PC-3 (cell line): Measurements from ENCODE around the gene MBOAT1. TPM values are rescaled to one million over a fixed set of nuclear protein-coding genes. Genes with fewer than 3 reads are reported as not detected.

Source experiments
- ATAC-seq: fragments of 200-7000 bp; cut with Tn5 transposase; 2 replicates; pipeline ENCODE4 v1.9.1; 2020; ENCODE audit warnings: mild to moderate bottlenecking, moderate library complexity
- BruUV-seq: library from RNA; stranded (reverse); fragments of 400-500 nt; replicated peaks from 2 replicates; lab custom pipeline; 2021; lab: Mats Ljungman, UMichigan
- CTCF ChIA-PET: fragments of 300-600 bp; sonication (Branson Sonifier 250); formaldehyde crosslinking; loops from one replicate; lab custom pipeline; 2022; ENCODE audit warnings: antibody characterized with exemption; lab: Charles Lee
- POLR2A ChIA-PET: fragments of 300-600 bp; sonication (Branson Sonifier 250); formaldehyde crosslinking; loops from one replicate; lab custom pipeline; 2022; ENCODE audit warnings: antibody characterized with exemption; ENCODE audit not compliant: unreplicated experiment; lab: Charles Lee
- DNase-seq: peaks from one replicate; pipeline ENCODE4 v3.0.0-alpha.2; 2015
- H2AFZ ChIP-seq: fragments of 300-600 bp; sonication (generic); 2 replicates; pipeline ENCODE4 v1.6.0; 2016; ENCODE audit warnings: antibody characterized with exemption, low read length
- H3F3A ChIP-seq: fragments of 300-600 bp; sonication (generic); one replicate; pipeline ENCODE4 v1.6.0; 2017; ENCODE audit warnings: antibody characterized with exemption, low read length, control low read depth, mild to moderate bottlenecking; ENCODE audit not compliant: unreplicated experiment
- H3K27ac ChIP-seq: fragments of 300-600 bp; sonication (generic); 2 replicates; pipeline ENCODE4 v1.5.1; 2016; ENCODE audit warnings: mild to moderate bottlenecking, low read length
- H3K27me3 ChIP-seq: fragments of 300-600 bp; sonication (generic); 2 replicates; pipeline ENCODE4 v1.6.1; 2016; ENCODE audit warnings: low read length, mixed read lengths
- H3K36me3 ChIP-seq: fragments of 300-600 bp; sonication (generic); 2 replicates; pipeline ENCODE4 v1.6.1; 2016; ENCODE audit warnings: low read depth, mixed run types, low read length, mixed read lengths
- H3K4me1 ChIP-seq: fragments of 300-600 bp; sonication (generic); 2 replicates; pipeline ENCODE4 v1.5.1; 2016; ENCODE audit warnings: low read length; ENCODE audit not compliant: insufficient read depth
- H3K4me2 ChIP-seq: fragments of 300-600 bp; sonication (generic); 2 replicates; pipeline ENCODE4 v1.6.0; 2016; ENCODE audit warnings: low read length
- H3K4me3 ChIP-seq: fragments of 300-600 bp; sonication (generic); 2 replicates; pipeline ENCODE4 v1.5.1; 2016; ENCODE audit warnings: mild to moderate bottlenecking, low read length, mixed read lengths
- H3K79me2 ChIP-seq: fragments of 300-600 bp; sonication (generic); 2 replicates; pipeline ENCODE4 v1.6.1; 2017; ENCODE audit warnings: low read length, mixed read lengths
- H3K9ac ChIP-seq: fragments of 300-600 bp; sonication (generic); 2 replicates; pipeline ENCODE4 v1.6.0; 2016; ENCODE audit warnings: mild to moderate bottlenecking, low read length
- H3K9me2 ChIP-seq: fragments of 300-600 bp; sonication (generic); replicated peaks from 2 replicates; pipeline ENCODE4 v1.6.1; 2016; ENCODE audit warnings: mixed run types, low read length, mixed read lengths
- H3K9me3 ChIP-seq: fragments of 300-600 bp; sonication (generic); 2 replicates; pipeline ENCODE4 v1.6.1; 2016; ENCODE audit warnings: low read length, mixed read lengths
- H4K20me1 ChIP-seq: fragments of 300-600 bp; sonication (generic); 2 replicates; pipeline ENCODE4 v1.6.1; 2016; ENCODE audit warnings: low read length, mixed read lengths
- CTCF ChIP-seq: fragments of 300-600 bp; sonication (generic); conservative IDR thresholded peaks from 2 replicates; pipeline ENCODE4 v1.5.1; 2017; ENCODE audit warnings: antibody characterized with exemption, low read depth, mild to moderate bottlenecking, low read length
- EZH2 ChIP-seq: fragments of 300-600 bp; sonication (generic); IDR thresholded peaks from one replicate; pipeline ENCODE4 v1.6.1; 2017; ENCODE audit warnings: antibody characterized with exemption, mild to moderate bottlenecking, low read length; ENCODE audit not compliant: unreplicated experiment
- EZH2phosphoT487 ChIP-seq: fragments of 300-600 bp; sonication (generic); IDR thresholded peaks from 2 replicates; pipeline ENCODE4 v1.6.1; 2018; ENCODE audit warnings: mild to moderate bottlenecking, antibody characterized with exemption, low read length, borderline replicate concordance
- intact Hi-C: fragments of 100-400 bp; cut with micrococcal nuclease; formaldehyde crosslinking; loops from 2 replicates; pipeline ENCODE4 v1.9.0; 2023
- total RNA-seq: library from RNA; depleted of rRNA; stranded (reverse); fragments of >200 nt; gene quantifications from 2 replicates; pipeline ENCODE4 v1.2.3, GENCODE V29; 2014

MBOAT1 gene
- total RNA-seq, 1 experiment from 2014 or later = 8.4 TPM

GRCh38 chr6:20110478-20110877 lies 101.8 kb downstream of the MBOAT1 start:
- H3K27ac ChIP-seq = no peak overlapping the region
- BruUV-seq = no TSS peak
- intact Hi-C loops = no loop called here
- DNase-seq (no peak), ATAC-seq (no peak)
- no peaks in the 10 kb centered on the region for H3K27me3 ChIP-seq
- no peak overlapping the region for H2AFZ ChIP-seq
- no peaks in the 10 kb centered on the region for H3K9me3 ChIP-seq
- no peak overlapping the region for H3K9ac ChIP-seq
- H3K4me1 ChIP-seq = no peaks in the 10 kb centered on the region
- CTCF ChIA-PET = interaction anchor here (0.6 kb wide), 1 partner anchor 307 kb away, joined by 7 read pairs; no protein-coding TSS in a partner anchor
- no peaks in the 10 kb centered on the region for H3F3A ChIP-seq
- POLR2A ChIA-PET = no interaction called here
- H3K4me2 ChIP-seq = no peak overlapping the region
- no peaks in the 10 kb centered on the region for H3K9me2 ChIP-seq
- H3K4me3 ChIP-seq = no peak overlapping the region
- H3K79me2 ChIP-seq = no peaks in the 10 kb centered on the region
- H3K36me3 ChIP-seq = no peaks in the 10 kb centered on the region; the same call in 1 of the 2 replicates
- H4K20me1 ChIP-seq = no peaks in the 10 kb centered on the region
- TF ChIP-seq EZH2 (no peak), CTCF (no peak), EZH2phosphoT487 (no peak)

GRCh38 chr6:20109526-20109925 lies 102.7 kb downstream of the MBOAT1 start:
- Histone ChIP-seq H3K27me3 (no peaks in the 10 kb centered on the region), H3F3A (no peaks in the 10 kb centered on the region), H3K9me3 (no peaks in the 10 kb centered on the region), H3K79me2 (no peaks in the 10 kb centered on the region), H3K4me3 (no peak overlapping the region), H4K20me1 (no peaks in the 10 kb centered on the region), H2AFZ (no peak overlapping the region), H3K9ac (no peak overlapping the region), H3K27ac (no peak overlapping the region), H3K9me2 (no peaks in the 10 kb centered on the region), H3K4me2 (no peak overlapping the region), H3K36me3 (no peaks in the 10 kb centered on the region; the same call in 1 of the 2 replicates), H3K4me1 (no peaks in the 10 kb centered on the region)
- no peak for ATAC-seq
- DNase-seq = no peak
- ChIA-PET CTCF (no interaction called here), POLR2A (no interaction called here)
- no TSS peak for BruUV-seq
- no peak for TF ChIP-seq CTCF
- TF ChIP-seq EZH2 = no peak
- no peak for TF ChIP-seq EZH2phosphoT487
- intact Hi-C loops = no loop called here

GRCh38 chr6:20105838-20106237 lies 106.4 kb downstream of the MBOAT1 start:
- no peak overlapping the region for H3K4me3 ChIP-seq
- ChIA-PET CTCF (no interaction called here), POLR2A (no interaction called here)
- H3K9me3 ChIP-seq = no peaks in the 10 kb centered on the region
- no TSS peak for BruUV-seq
- TF ChIP-seq CTCF (no peak), EZH2phosphoT487 (no peak), EZH2 (no peak)
- peaks cover 3% of the 10 kb centered on the region; the same call in 1 of the 2 replicates for H3K36me3 ChIP-seq
- H2AFZ ChIP-seq = no peak overlapping the region
- H3K27ac ChIP-seq = no peak overlapping the region
- no peaks in the 10 kb centered on the region for H3K79me2 ChIP-seq
- no peaks in the 10 kb centered on the region for H4K20me1 ChIP-seq
- intact Hi-C loops = no loop called here
- no peak overlapping the region for H3K4me2 ChIP-seq
- DNase-seq (no peak), ATAC-seq (no peak)
- no peak overlapping the region for H3K9ac ChIP-seq
- H3F3A ChIP-seq = no peaks in the 10 kb centered on the region
- no peaks in the 10 kb centered on the region for H3K27me3 ChIP-seq
- H3K4me1 ChIP-seq = no peaks in the 10 kb centered on the region
- no peaks in the 10 kb centered on the region for H3K9me2 ChIP-seq
